GM10847 (cell line): ENCODE results near the gene TMCO4.

Experiments used
- POLR2A ChIP-seq: IDR thresholded peaks from 2 replicates; pipeline ENCODE4 v1.6.1; 2011; ENCODE audit not compliant: insufficient read length; ENCODE audit errors: extremely low read depth

TMCO4 gene

GRCh38 chr1:19656780-19657466, 142.8 kb downstream of the TMCO4 start:
- TF ChIP-seq POLR2A = no peak

- TF ChIP-seq POLR2A = no peak
Measured at GRCh38 chr1:19656134-19656779, 143.5 kb downstream of the TMCO4 start.

GRCh38 chr1:19655718-19656080, 144.0 kb downstream of the TMCO4 start:
- TF ChIP-seq POLR2A = no peak

GRCh38 chr1:19654886-19655717, 144.6 kb downstream of the TMCO4 start:
- TF ChIP-seq POLR2A = no peak

- no peak for TF ChIP-seq POLR2A
Measured at GRCh38 chr1:19654386-19654785, 145.3 kb downstream of the TMCO4 start.

- no peak for TF ChIP-seq POLR2A
Measured at GRCh38 chr1:19651141-19651737, 148.5 kb downstream of the TMCO4 start.

- TF ChIP-seq POLR2A = no peak
Measured at GRCh38 chr1:19650416-19651140, 149.1 kb downstream of the TMCO4 start.

GRCh38 chr1:19648689-19649088, 151.0 kb downstream of the TMCO4 start:
- no peak for TF ChIP-seq POLR2A

GRCh38 chr1:19648239-19648638, 151.5 kb downstream of the TMCO4 start:
- no peak for TF ChIP-seq POLR2A

- TF ChIP-seq POLR2A = no peak
Measured at GRCh38 chr1:19647643-19648042, 152.1 kb downstream of the TMCO4 start.

- TF ChIP-seq POLR2A = no peak
Measured at GRCh38 chr1:19646377-19647319, 153.1 kb downstream of the TMCO4 start.

GRCh38 chr1:19645411-19646251, 154.1 kb downstream of the TMCO4 start:
- no peak for TF ChIP-seq POLR2A
